Kasumi-1 (cell line): Measurements from ENCODE around the gene SIGLEC10.
"Not testable (repeated sequence)": the region's sequence is repeated elsewhere in the genome, so short reads cannot be mapped to it uniquely, and the experiment has no call there.

Experiments
- DNase-seq, 2 experiments: peaks; one replicate each; lab custom pipeline; 2025; lab: John Stamatoyannopoulos, UW

Gene SIGLEC10

DNA sequence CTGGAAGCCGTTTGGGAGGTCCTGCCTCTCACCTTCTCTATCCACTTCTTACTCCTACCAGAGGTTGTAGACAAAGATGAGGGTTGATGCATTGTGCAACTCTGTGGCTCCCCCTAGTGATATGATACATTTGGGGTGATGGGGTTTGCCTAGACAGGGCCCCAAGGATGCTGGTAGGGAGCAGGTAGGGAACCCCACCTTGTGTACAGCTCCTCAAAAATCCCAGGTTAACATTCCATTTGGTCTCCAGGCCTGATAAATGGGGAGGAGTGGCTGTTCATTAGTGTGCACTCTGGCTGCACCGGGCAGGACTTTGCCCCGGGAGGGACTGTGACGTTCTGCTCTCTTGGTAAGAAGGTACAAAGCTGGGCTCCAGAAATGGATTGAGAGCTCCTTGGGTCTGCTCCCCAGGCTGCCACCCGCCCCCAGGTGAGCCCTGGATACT is 21.6 kb upstream of the SIGLEC10 start:
- peak; percentile 41 to 65 for DNase-seq

DNA sequence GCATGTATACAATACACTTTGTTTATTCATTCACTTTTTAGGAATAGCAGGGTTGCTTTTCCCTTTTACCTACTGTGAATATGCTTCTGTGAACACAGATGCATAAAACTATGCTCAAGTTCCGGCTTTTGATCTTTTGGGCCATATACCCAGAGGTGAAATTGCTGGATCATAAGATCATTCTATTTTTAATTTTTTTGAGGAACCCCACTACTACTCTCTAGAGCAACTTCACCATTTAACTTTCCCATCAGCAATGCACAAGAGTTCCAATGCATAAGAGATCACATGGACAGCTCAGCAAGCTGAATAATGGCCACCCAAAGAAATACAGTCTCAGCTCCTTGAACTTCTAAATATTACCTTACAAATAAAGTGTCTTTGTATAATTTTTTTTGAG is 17.0 kb upstream of the SIGLEC10 start:
- no peak for DNase-seq

DNA sequence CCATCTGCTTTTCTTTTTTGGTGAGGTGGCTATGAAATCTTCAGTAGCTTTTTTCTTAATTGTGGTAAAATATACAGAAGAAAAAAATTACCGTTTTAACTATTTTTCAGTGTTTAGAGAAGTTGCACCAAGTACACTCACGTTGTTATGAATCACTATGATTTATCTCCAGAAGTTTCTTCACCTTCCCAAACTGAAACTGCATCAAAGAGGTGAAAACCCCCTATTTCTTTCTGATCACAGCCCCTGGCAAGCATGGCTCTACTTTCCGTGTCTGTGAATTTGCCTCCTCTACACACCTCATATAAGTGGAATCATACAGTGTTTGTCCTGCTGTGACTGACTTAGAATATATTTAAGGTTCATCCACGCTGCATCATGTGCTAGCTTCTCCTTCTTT is 15.6 kb upstream of the SIGLEC10 start:
- DNase-seq: no peak

DNA sequence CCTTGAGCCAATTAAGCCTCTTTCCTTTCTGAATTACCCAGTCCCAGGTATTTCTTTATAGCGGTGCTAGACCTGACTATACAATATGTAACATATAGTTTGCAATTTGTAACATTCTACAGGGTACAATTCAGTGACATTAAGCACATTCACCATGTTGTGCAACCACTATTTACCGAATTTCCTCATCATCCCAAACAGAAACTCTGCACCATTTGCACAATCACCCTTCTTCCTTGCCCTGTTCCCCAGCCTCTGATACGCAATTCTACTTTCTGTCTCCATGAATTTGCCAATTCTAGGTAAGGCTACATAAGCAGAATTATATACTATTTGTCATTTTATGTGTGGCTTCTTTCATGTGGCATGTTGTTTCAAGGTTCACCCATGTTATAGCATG is 13.7 kb upstream of the SIGLEC10 start:
- no peak for DNase-seq

DNA sequence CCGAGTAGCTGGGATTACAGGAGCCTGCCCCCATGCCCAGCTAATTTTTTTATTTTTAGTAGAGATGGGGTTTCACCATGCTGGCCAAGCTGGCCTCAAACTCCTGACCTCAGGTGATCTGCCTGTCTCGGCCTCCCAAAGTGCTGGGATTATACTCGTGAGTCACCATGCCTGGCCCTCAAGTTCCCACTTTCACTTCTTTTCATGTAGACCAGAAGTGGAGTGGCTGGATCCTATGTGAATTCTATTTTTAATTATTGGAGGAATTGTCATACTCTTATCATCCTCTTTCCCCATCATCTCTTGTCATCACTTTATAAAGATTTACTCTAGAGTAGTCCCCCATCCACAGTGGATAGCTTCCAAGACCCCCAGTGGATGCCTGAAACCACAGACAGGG is 12.8 kb upstream of the SIGLEC10 start:
- no peak for DNase-seq

DNA sequence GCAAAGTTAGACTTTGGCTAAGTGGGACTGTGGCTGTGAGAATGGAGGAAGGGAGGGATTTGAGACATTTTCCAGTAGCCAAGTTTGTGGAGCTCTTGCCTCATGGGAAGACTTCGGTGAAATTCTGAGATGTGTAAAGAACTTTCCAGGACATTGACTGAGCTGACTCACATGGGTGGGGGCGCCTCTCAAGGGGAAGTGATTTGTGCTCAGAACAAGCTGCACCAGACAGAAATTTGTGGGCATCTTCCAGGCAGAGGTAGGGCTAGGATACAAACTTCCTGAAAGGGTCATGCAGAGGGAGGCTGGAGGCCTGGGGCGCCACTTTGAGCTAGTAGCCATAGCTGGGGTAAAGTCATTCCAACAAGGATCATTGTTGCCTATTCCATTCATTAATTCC is 9.8 kb upstream of the SIGLEC10 start:
- no peak for DNase-seq

DNA sequence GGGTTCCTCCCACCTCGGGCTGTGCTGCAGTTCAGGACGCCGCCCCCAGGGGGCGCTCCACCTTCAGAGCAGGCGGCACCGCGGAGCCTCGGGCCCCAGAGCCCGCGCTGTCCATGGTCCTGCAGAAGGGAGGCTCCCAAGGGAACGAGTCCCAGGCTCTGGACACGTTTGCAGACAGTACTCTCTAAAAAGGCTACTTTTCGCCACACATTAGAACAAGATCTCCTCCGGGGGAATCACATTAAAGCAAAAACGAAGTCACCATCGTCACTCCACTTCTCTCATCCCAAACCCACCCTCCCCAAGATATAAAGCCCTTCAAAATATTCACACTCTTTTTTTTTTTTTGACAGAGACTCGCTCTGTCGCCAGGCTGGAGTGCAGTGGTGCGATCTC is 4.6 kb upstream of the SIGLEC10 start:
- DNase-seq: peak; percentile 68 to 70

DNA sequence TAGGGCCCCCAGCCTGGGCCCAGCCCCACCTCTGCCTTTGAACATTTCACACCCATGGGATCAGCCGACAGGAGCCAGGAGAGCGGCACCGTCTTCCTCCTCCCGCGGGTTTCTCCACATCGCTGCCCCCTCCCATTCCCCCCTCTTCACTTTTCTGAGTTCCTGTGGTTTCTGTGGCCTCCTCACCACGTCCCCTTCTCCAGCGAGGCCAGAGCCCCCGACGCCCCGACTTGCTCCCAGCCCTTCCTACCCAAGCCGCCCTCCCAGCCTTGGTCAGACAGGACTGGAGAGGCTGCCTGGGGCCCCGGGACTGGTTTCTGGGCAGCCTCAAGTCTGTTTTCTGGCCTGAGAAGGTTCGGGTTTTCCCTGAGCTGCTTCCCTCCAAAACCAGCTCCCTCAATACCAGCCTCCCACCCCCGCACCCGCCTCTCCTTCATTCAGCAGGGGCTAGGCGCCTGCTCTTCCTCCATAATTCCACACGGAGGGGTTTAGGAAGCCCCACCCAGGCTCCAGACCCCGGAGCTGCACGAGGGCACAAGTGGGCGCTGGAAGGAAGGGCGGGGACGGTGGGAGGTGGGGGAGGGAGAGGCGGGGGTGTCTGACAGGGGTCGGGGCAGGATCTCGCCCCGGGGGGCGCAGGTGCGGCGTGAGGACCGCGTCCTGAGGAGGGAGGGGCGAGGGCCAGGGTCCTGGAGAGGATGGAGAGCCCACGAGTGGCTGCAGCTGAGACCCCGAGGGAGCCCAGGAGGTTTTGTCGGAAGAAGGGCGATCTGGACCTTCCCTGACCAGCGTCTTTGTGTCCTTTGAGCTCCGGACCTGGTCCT is 4.0 kb upstream of the SIGLEC10 start:
- no peak for DNase-seq

DNA sequence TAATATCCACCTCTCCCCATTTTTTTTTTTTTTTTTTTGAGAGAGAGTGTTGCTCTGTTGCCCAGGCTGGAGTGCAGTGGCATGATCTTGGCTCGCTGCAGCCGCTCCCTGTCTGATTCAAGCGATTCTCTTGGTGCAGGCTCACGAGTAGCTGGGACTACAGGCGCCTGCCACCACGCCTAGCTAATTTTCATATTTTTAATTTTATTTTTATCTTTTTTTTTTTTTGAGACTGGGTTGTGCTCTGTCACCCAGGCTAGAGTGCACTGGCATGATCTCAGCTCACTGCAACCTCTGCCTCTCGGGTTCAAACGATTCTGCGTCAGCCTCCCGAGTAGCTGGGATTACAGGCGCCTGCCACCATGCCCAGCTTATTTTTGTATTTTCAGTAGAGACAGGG is 3.1 kb upstream of the SIGLEC10 start:
- not testable (repeated sequence) for DNase-seq

DNA sequence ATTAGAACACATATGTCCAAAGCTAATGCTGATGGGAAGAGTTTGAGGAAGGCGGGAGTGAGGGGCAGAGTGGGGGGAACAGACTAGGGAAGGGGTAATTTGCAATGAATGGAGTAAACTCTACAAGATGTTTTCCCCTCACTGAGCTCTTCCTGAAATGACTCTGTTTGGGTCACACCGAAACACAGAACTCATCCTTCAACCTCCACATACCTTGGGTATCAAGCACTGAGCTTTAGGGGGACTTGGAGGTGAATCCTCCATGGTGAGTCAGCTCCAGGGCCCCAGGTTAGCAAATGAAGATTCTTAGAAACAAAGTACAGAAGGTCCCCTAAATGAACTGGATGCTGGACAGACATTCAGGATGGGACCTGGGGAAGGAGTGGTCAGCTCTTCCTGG is 1.3 kb upstream of the SIGLEC10 start:
- no peak for DNase-seq

DNA sequence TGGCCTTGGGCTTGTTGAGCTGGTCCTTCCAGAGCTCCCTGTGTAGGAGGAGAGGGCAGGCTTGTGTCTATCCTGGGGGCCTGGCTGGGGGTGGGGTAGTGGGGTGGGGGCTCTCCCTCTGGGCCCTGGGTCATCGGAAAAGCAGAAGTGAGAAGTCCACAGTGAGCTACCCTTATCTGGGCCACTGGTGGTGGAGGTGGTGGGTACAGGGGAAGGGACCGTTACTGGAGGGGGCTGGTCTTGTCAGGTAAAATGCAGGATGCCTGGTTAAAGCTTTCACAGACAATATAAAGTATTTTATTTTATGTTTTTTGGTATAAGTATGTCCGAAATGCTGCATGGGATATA is 342 bp upstream of the SIGLEC10 start:
- peak in 1 of 2 experiments; percentile 48 for DNase-seq

DNA sequence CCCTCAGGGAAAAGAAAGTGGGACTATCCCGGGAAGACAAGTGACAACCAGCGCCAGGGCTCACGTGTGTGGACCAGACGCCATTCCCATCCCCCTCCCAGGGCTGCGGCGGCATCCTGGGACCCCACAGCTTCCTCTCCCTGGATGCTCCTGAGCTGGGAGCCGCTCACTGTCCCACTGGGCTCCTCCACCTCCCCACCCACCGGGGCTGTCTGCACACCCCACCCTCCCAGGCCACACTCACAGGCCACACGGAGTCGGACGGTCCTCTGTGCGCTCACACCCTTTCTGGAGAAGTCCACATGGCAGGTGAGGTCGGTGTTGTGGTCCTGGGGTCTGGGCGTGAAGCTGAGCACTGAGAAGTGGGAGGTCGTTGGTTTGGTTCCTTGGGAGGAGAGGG is 1.0 kb downstream of the SIGLEC10 start:
- not testable (repeated sequence) for DNase-seq

DNA sequence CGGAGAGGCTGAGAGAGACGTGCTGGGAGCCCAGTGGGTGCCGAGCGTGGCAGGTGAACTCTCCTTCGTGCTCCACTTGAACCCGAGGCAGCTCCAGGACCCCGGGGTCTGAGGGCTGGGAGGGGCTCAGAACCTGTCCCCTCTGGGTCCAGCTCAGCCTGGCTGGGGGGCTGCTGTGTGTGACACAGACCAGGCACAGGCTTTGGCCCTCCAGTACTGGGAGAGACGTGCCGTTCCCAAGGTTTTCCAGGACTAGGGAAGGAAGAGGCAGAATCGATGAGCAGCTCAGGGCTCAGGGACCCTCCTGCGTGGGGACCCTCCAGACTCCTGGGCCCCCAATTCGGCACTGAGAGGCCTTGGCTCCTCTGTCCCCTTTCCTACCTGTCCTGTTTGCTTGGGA is 2.3 kb downstream of the SIGLEC10 start:
- no peak for DNase-seq

DNA sequence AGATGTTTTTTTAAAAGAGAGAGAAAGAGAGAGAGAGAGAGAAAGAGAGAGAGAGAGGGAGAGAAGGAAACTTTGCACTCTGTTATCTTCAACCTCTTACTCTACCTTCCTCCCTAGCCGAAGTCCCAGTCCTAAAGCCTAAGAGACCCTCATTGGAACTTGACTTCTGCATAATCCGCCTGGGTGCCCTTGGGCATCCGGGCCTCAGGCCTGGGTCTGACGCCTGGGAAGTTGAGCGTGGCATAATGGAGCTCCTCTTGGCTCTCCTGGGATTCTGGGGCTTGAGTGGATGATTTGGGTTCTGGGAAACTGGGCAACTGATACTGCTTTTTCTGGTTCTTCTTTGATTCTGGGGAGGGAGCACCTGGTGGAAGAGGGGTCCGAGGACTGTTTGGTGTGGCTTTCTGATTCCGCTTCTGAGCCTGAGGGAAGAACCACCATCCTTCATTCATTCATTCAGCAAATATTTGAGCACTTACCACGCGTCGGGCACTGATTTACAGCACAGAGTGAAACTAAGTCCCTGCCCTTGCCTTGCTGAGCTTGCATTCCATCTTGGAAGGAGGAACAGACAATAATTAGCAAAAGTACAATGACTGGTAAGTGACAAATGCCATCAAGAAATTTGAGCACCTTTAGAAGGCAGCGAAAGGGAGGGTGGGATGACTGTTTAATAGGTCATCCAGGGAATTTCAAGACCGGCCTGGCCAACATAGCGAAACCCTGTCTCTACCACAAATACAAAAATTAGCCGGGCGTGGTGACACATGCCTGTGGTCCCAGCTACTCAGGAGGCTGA is 6.3 kb downstream of the SIGLEC10 start:
- DNase-seq: no peak

DNA sequence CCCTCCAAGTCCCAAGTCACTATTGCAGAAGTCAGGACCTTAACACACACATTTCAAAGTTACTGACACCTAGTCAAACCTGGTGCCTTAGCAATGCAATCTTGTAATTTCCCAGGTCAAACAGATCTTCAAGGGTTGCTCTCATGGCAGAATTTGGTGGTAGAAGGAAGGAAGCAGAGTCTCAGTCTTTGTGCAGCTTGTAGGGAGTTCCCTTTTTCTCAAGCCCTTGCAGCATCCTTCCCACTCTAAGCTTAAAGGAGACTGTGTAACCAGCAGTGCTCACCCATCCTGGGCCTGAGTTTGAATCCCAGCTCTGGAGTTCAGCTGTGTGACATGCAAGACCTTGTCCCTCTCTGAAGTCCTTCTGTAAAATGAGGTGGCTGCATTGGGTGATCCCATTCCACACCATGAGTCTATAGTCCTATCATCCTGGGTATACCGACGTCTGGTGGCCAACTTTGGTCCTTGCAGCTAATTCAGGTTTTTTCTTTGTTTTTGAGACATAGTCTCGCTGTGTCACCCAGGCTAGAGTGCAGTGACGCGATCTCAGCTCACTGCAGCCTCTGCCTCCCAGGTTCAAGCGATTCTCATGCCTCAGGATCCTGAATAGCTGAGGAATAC is 9.8 kb downstream of the SIGLEC10 start:
- DNase-seq: peak; percentile 92

DNA sequence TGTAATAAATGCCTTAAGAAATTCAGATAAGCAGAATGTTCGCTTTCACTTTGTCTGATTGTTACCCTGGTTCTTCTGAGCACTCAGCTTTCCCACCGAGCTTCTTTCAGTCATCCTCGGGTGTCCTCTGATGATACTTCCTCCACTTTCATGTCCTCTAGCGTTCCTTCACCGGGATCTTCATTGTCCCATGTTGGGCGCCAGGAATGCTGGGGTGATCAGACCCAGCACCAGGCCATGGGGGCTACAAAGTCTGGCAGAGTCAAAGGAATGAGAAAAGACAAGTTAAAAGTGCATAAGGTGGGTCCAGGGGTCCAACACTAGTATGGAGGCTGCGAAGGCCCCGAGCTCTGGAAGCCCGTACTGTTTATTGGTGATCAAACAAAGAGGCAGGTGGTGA is 15.3 kb downstream of the SIGLEC10 start:
- no peak for DNase-seq

DNA sequence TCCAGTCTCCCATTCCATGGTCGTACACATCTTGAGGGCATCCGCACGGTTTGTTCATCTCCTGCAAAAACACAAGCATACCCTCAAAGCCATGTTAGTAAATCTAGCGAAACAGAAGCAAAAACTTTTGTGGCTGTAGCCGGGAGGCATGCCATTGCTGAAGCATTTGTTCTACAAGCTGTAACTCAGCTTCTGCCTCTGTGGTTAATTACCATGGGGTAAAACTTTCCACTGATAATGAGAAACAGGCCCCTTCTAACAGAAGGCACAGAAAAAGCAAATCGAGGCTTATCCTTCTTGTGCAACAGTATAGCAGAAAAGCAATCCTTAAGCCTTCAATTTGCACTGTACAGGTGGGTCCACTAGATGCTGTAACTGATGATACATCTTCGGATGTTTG is 17.5 kb downstream of the SIGLEC10 start:
- DNase-seq: not testable (repeated sequence)

DNA sequence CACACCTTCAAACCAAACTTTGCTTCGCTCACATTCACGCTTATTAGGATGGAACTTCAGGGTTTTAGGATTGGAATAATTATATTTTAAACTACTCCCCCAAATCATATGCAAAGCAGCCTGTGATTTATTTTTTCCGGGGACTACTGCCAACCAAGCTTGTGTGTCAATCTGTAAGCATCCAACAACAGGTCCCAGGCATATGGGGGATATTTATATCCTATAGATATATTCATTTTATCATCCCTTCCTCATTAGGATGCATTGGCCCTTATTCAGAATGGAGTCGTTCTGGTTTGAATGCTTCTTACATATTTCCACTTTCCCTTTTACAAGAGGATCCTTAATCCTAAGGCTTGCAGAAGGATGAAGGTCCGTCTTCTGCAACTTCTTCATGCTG is 18.2 kb downstream of the SIGLEC10 start:
- DNase-seq: no peak

DNA sequence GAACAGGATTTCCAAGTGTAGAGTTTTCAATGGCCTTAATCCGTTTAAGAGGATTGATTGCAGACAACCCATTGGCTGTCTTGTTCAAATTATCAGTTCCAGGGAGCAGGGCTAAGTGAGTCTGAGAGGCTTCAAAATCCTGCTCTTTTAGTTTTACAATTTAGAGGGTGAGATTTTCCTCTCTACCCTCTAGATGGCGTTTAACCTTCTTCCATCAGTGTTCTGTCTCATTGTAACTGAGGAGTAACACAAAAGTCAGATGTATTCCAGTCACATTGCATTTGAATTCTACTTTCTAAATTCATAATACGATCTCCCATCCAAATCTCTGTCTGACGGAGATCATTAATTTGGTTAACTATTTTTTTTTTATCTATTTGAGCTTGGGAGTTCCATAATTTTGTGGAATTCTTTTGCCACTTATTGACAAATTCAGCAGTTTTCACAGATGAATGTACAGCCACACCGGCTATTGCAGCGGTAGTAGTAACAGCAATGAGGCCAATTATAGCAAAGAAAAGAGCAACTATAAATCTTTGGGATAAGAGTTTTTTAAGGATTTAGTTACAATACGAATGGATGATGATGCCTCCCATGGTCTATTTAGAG is 19.2 kb downstream of the SIGLEC10 start:
- peak; percentile 82 to 88 for DNase-seq

DNA sequence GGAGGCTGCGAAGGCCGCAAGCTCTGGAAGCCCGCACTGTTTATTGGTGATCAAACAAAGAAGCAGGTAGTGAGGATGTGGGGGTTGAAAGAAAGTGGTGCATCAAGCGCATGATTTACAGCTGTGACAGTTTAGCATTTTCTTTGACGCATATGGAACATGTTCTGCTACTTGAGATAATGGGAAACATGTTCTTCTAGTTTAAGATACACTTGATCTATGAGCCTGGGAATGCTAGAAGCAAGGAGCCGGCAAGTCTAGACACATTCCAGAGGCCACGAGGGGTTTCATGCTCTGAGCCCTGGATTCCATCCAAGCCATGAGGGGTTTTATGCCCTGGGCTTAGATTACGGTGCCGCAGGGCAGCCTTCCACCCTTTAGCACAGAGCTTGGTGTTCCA is 20.0 kb downstream of the SIGLEC10 start:
- not testable (repeated sequence) for DNase-seq

DNA sequence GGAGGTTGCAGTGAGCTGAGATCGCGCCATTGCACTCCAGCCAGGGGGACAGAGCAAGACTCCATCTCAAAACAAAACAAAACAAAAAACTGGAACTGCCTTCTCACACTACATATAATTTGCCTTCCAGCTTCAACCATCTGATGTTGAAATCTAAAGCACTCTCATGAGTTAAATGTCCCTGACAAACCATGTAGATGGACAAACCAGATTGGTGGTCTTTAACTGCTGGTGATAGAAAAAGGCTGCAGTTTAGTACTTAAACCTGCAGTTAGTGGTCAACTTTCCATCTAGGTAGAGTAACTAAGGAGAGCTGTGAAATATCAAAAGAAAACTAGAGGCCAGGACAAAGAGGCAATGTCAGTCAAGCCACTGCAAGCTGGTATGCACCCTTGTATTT is 21.3 kb downstream of the SIGLEC10 start:
- no peak for DNase-seq

DNA sequence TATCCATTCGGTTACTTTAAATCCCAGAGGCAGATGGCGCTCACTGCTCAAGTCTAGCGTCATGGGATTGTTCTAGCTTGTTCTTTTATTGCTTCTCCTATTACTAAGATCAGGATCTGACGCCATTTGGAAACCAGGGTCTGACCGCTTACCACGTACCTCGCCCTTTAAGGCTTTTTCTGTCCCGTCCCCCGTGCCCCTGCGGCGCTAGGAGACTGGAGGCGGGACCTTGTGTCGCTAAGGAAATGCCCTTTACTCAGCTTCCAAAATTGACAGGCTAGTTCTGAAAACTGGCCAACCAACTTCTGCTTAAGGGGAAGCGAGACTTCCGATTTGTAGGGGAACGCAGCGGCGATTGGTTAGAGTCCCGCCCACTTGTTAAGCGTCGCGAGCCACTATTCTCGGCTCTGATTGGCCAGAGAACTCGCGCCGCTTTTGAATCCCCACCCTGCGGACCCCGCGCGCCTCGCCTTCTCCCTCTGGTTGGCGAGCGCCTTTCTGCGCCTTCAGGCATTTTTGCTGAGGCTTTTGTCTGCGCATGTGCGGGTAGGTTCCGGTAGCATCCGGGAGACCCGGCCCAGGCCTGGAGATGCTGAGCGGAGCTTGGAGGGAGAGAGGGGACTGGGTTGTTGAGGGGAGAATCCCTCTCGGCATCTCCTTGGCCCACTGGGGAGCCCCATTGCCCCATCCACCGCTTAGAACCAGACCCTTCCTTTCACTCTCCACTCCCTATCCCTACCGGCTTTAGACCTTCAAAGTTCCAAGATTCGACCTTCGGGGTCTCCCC is 23.2 kb downstream of the SIGLEC10 start:
- DNase-seq: peak; percentile 99
